H1 (cell line): ENCODE measurements around the gene GPSM1. TPM values are rescaled to one million over a fixed set of nuclear protein-coding genes. Genes with fewer than 3 reads are reported as not detected.

Source experiments
- CTCF ChIA-PET: fragments of 300-600 bp; sonication (Branson Sonifier 250); formaldehyde crosslinking; loops from one replicate; lab custom pipeline; 2021; ENCODE audit not compliant: partially characterized antibody; lab: Charles Lee
- POLR2A ChIA-PET: fragments of 300-600 bp; sonication (Branson Sonifier 250); formaldehyde crosslinking; loops from one replicate; lab custom pipeline; 2021; ENCODE audit warnings: inconsistent platforms; ENCODE audit not compliant: partially characterized antibody; lab: Charles Lee
- DNase-seq, 2 experiments: peaks; one replicate each; pipeline versions ENCODE4 v3.0.0 to v3.0.0-alpha.2; 2010 to 2022; ENCODE audit warnings: low spot score in 2 of 2, low read depth in 1 of 2, mixed read lengths in 1 of 2
- FAIRE-seq: peaks from 2 replicates; lab custom pipeline; 2011; peaks lifted over from hg19 to GRCh38; lab: Jason Lieb, UNC
- H2AFZ ChIP-seq: 2 replicates; pipeline ENCODE4 v1.8.1; 2012; ENCODE audit warnings: low read length, inconsistent platforms
- H2AK5ac ChIP-seq: 2 replicates; pipeline ENCODE4 v1.6.1; 2013; ENCODE audit warnings: low read depth, low read length
- H2BK120ac ChIP-seq: replicated peaks from 2 replicates; pipeline ENCODE3; 2013; ENCODE audit warnings: low read depth, low read length, inconsistent platforms
- H2BK12ac ChIP-seq: 2 replicates; pipeline ENCODE4 v1.6.1; 2013; ENCODE audit warnings: low read depth, low read length
- H2BK15ac ChIP-seq: 2 replicates; pipeline ENCODE4 v1.6.1; 2013; ENCODE audit warnings: low read length
- H2BK20ac ChIP-seq: 2 replicates; pipeline ENCODE4 v1.6.1; 2013; ENCODE audit warnings: low read length
- H2BK5ac ChIP-seq: 2 replicates; pipeline ENCODE4 v1.6.1; 2013; ENCODE audit warnings: low read depth, low read length
- H3K14ac ChIP-seq: 2 replicates; pipeline ENCODE4 v1.6.1; 2013; ENCODE audit warnings: inconsistent platforms; ENCODE audit not compliant: insufficient read length
- H3K18ac ChIP-seq: 2 replicates; pipeline ENCODE4 v1.6.1; 2013; ENCODE audit warnings: low read length; ENCODE audit errors: extremely low read depth
- H3K23ac ChIP-seq: 2 replicates; pipeline ENCODE4 v1.6.1; 2013; ENCODE audit warnings: inconsistent platforms; ENCODE audit not compliant: insufficient read length
- H3K23me2 ChIP-seq: 2 replicates; pipeline ENCODE4 v1.6.1; 2013; ENCODE audit warnings: low read depth, low read length
- H3K27ac ChIP-seq: 2 replicates; pipeline ENCODE4 v1.6.1; 2011; ENCODE audit warnings: low read depth, low read length, inconsistent platforms
- H3K27me3 ChIP-seq, 4 experiments: replicated peaks in 1 of 4; 1 replicate in 1 of 4; 2 replicates in 3 of 4; pipeline versions ENCODE4 v1.6.1 to v1.8.1; 2011 to 2013; ENCODE audit warnings: low read length in 3 of 4, mild to moderate bottlenecking in 3 of 4, inconsistent platforms in 2 of 4, mixed read lengths in 2 of 4, moderate library complexity in 1 of 4; ENCODE audit not compliant: control insufficient read depth in 3 of 4, insufficient read depth in 3 of 4; ENCODE audit errors: extremely low read depth in 1 of 4
- H3K36me3 ChIP-seq, 4 experiments: 2 replicates each; pipeline versions ENCODE4 v1.6.1 to v1.8.1; 2011 to 2013; ENCODE audit warnings: mild to moderate bottlenecking in 4 of 4, low read length in 3 of 4, moderate library complexity in 2 of 4, control low read depth in 1 of 4, inconsistent platforms in 1 of 4; ENCODE audit not compliant: insufficient read depth in 4 of 4, control insufficient read depth in 2 of 4
- H3K4ac ChIP-seq: replicated peaks from 2 replicates; pipeline ENCODE3; 2013; ENCODE audit warnings: low read length, low read depth, mixed read lengths, inconsistent platforms; ENCODE audit not compliant: insufficient read length
- H3K4me1 ChIP-seq, 4 experiments: replicated peaks in 1 of 4; 1 replicate in 1 of 4; 2 replicates in 3 of 4; pipeline versions ENCODE4 v1.6.1 to v1.8.1; 2011 to 2013; ENCODE audit warnings: low read length in 3 of 4, inconsistent platforms in 2 of 4, mixed read lengths in 1 of 4; ENCODE audit not compliant: insufficient read depth in 4 of 4, control insufficient read depth in 3 of 4
- H3K4me2 ChIP-seq, 2 experiments: 2 replicates each; pipeline versions ENCODE4 v1.6.1 to v1.8.1; 2011 to 2013; ENCODE audit warnings: low read depth in 2 of 2, low read length in 2 of 2, control low read depth in 1 of 2, inconsistent platforms in 1 of 2, mild to moderate bottlenecking in 1 of 2; ENCODE audit not compliant: insufficient read depth in 1 of 2
- H3K4me3 ChIP-seq, 4 experiments: fragments of 200-600, 300-600 bp in 1 of 4; sonication (generic), shearing (Covaris generic), sonication (Bioruptor Twin) in 1 of 4; 2 replicates each; pipeline versions ENCODE4 v1.5.1 to v1.8.1; 2011 to 2016; ENCODE audit warnings: low read length in 4 of 4, low read depth in 3 of 4, control low read depth in 2 of 4, inconsistent platforms in 2 of 4, mild to moderate bottlenecking in 2 of 4, mixed read lengths in 1 of 4, moderate library complexity in 1 of 4; ENCODE audit not compliant: insufficient read depth in 2 of 4; ENCODE audit errors: extremely low read depth in 1 of 4
- H3K56ac ChIP-seq: replicated peaks from 2 replicates; pipeline ENCODE3; 2013; ENCODE audit warnings: low read depth, mild to moderate bottlenecking, mixed read lengths, low read length, inconsistent platforms; ENCODE audit not compliant: insufficient read length
- H3K79me1 ChIP-seq: 2 replicates; pipeline ENCODE4 v1.6.1; 2013; ENCODE audit warnings: low read depth, low read length, control low read depth
- H3K79me2 ChIP-seq, 2 experiments: 2 replicates each; pipeline versions ENCODE4 v1.6.1 to v1.8.1; 2012 to 2013; ENCODE audit warnings: low read length in 2 of 2, mild to moderate bottlenecking in 2 of 2, inconsistent platforms in 1 of 2; ENCODE audit not compliant: insufficient read depth in 2 of 2, control insufficient read depth in 1 of 2
- H3K9ac ChIP-seq, 4 experiments: replicated peaks in 1 of 4; 1 replicate in 1 of 4; 2 replicates in 3 of 4; pipeline versions ENCODE4 v1.6.1 to v1.8.1; 2011 to 2013; ENCODE audit warnings: low read depth in 3 of 4, low read length in 3 of 4, control low read depth in 2 of 4, mild to moderate bottlenecking in 2 of 4, moderate library complexity in 2 of 4, inconsistent platforms in 1 of 4; ENCODE audit errors: extremely low read depth in 1 of 4
- H3K9me3 ChIP-seq, 2 experiments: 2 replicates each; pipeline versions ENCODE4 v1.6.1 to v1.8.1; 2012 to 2013; ENCODE audit warnings: mild to moderate bottlenecking in 2 of 2, moderate library complexity in 2 of 2, control low read depth in 1 of 2, inconsistent platforms in 1 of 2, low read depth in 1 of 2, low read length in 1 of 2, mixed read lengths in 1 of 2; ENCODE audit not compliant: insufficient read depth in 2 of 2
- H4K20me1 ChIP-seq, 2 experiments: replicated peaks in 1 of 2; 2 replicates each; pipeline versions ENCODE3 to v1.8.1; 2011 to 2013; ENCODE audit warnings: inconsistent platforms in 2 of 2, low read length in 2 of 2, mild to moderate bottlenecking in 1 of 2; ENCODE audit not compliant: insufficient read depth in 2 of 2, control insufficient read depth in 1 of 2
- H4K5ac ChIP-seq: 2 replicates; pipeline ENCODE4 v1.6.1; 2013; ENCODE audit warnings: low read length, low read depth, mixed read lengths, inconsistent platforms; ENCODE audit not compliant: insufficient read length
- H4K8ac ChIP-seq: 2 replicates; pipeline ENCODE4 v1.8.0; 2013; ENCODE audit warnings: mild to moderate bottlenecking, moderate library complexity, low read length, inconsistent platforms; ENCODE audit not compliant: insufficient read depth; ENCODE audit errors: extremely low read depth
- H4K91ac ChIP-seq: replicated peaks from 2 replicates; pipeline ENCODE3; 2013; ENCODE audit warnings: low read length, mixed read lengths, inconsistent platforms; ENCODE audit not compliant: insufficient read length
- EGR1 ChIP-seq: IDR thresholded peaks from 2 replicates; pipeline ENCODE4 v1.6.1; 2011; ENCODE audit warnings: low read depth, low read length, borderline replicate concordance
- HDAC2 ChIP-seq, 2 experiments: fragments of 300-600 bp in 1 of 2; sonication (generic) in 1 of 2; IDR thresholded peaks; 2 replicates each; pipeline ENCODE4 v1.6.1; 2011 to 2012; ENCODE audit warnings: low read depth in 2 of 2, low read length in 2 of 2, mild to moderate bottlenecking in 2 of 2, moderate library complexity in 2 of 2, borderline replicate concordance in 1 of 2, inconsistent platforms in 1 of 2
- KDM5A ChIP-seq: fragments of 200-600 bp; IDR thresholded peaks from 2 replicates; pipeline ENCODE4 v1.7.1; 2012; ENCODE audit warnings: mild to moderate bottlenecking, low read length, inconsistent platforms, mixed read lengths
- NANOG ChIP-seq: IDR thresholded peaks from 2 replicates; pipeline ENCODE4 v1.6.1; 2011; ENCODE audit warnings: low read length, low read depth, mild to moderate bottlenecking, inconsistent platforms; ENCODE audit not compliant: insufficient read depth, poor library complexity, severe bottlenecking
- SAP30 ChIP-seq: fragments of 300-600 bp; sonication (generic); IDR thresholded peaks from 2 replicates; pipeline ENCODE4 v1.7.1; 2012; ENCODE audit warnings: low read length, moderate library complexity, mild to moderate bottlenecking, inconsistent platforms; ENCODE audit not compliant: insufficient read depth, insufficient replicate concordance
- SRF ChIP-seq: IDR thresholded peaks from 2 replicates; pipeline ENCODE4 v1.6.1; 2011; ENCODE audit warnings: mild to moderate bottlenecking, low read depth, low read length, moderate library complexity
- WGBS, 2 experiments: shearing (Covaris generic) in 1 of 2; methylation state at CpG; one replicate each; pipeline versions ENCODE4 v1.1.6 to v1.1.7; 2013 to 2015; ENCODE audit warnings: low lambda C conversion rate in 2 of 2, mixed read lengths in 2 of 2, inconsistent platforms in 1 of 2, low coverage in 1 of 2, missing lambda C conversion rate in 1 of 2; ENCODE audit not compliant: insufficient replicate concordance in 2 of 2, insufficient coverage in 1 of 2, insufficient read length in 1 of 2; ENCODE audit errors: extremely low coverage in 1 of 2, missing lambda C conversion rate in 1 of 2; 5-methylcytosine and 5-hydroxymethylcytosine counted together
- polyA plus RNA-seq, 7 experiments: library from polyadenylated mRNA; depleted of rRNA in 3 of 7; stranded (reverse) in 5 of 7; unstranded in 2 of 7; fragments of >200 nt in 5 of 7; fragments of 200-250 nt in 2 of 7; gene quantifications; 1 replicate in 5 of 7; 2 replicates in 1 of 7; 4 replicates in 1 of 7; pipeline versions ENCODE4 v1.2.1 to v1.2.3, GENCODE V29; 2011 to 2013; ENCODE audit warnings: missing spikeins in 2 of 7, mixed read lengths in 2 of 7
- total RNA-seq: library from RNA; stranded (reverse); fragmentation: NEBNext Ultra II Directional; extraction: Animal tissue kit (Norgen Biotek cat#: 25700); gene quantifications from 2 replicates; pipeline ENCODE4 v1.2.1, GENCODE V29; 2021

Gene GPSM1
- total and polyA plus RNA-seq, 2 of the 8 experiments (the other 6 are each of a cell fraction or from before 2014, with no cell fraction given), result 12.8 to 18.0 TPM

DNA sequence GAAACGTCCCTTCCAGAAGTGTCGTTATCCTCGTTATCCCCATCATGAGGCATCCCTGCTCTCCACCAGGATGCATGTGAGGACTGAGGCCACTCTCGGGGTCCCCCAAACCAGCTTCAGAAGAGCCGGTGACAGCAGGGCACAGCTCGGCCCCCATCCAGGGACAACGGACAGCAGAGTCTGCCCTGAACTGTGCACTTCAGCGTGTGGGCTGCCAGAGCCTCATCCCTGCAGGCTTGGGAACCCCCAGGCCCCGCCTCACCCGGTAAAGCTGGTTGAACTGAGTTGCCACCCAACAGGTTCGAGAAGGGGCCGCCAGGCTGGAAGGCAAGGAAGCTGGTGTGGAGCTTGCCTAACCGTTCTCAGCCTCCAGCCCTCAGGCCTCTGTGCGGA lies 46.8 kb downstream of the GPSM1 start:
- no peak overlapping the region for H2BK120ac ChIP-seq
- no peak overlapping the region for H3K9ac ChIP-seq
- H2AFZ ChIP-seq, result no peak overlapping the region
- H3K4me2 ChIP-seq, result no peak overlapping the region
- H4K8ac ChIP-seq, result no peak overlapping the region
- no peak overlapping the region for H4K5ac ChIP-seq
- H3K79me1 ChIP-seq, result no peaks in the 10 kb centered on the region
- no peak overlapping the region for H3K56ac ChIP-seq
- H3K27me3 ChIP-seq, result no peaks in the 10 kb centered on the region
- no peak overlapping the region for H2BK15ac ChIP-seq
- H4K91ac ChIP-seq, result no peak overlapping the region
- no peaks in the 10 kb centered on the region for H3K4me1 ChIP-seq
- H3K79me2 ChIP-seq, result no peaks in the 10 kb centered on the region
- TF ChIP-seq KDM5A (no peak), SAP30 (no peak), NANOG (no peak), EGR1 (no peak), HDAC2 (IDR thresholded peaks at IDR 0.05; ENCODE audit: borderline replicate concordance in 1 of 2, low read depth in 2 of 2, low read length in 2 of 2) (no peak), SRF (no peak)
- H3K14ac ChIP-seq, result no peak overlapping the region
- H3K4ac ChIP-seq, result no peak overlapping the region
- no peak overlapping the region for H3K4me3 ChIP-seq
- no peak overlapping the region; the same call in 1 of the 2 replicates for H2BK5ac ChIP-seq
- no peak for FAIRE-seq
- H3K23me2 ChIP-seq, result no peaks in the 10 kb centered on the region
- no peak overlapping the region for H3K18ac ChIP-seq
- H3K27ac ChIP-seq, result no peak overlapping the region
- no peak overlapping the region for H2BK12ac ChIP-seq
- H3K9me3 ChIP-seq, result no peaks in the 10 kb centered on the region
- POLR2A ChIA-PET, result interaction anchor here (0.9 to 7.2 kb wide), 16 partner anchors 8 to 130 kb away, joined by 3 to 43 read pairs (median 6); partner anchors contain the start of genes DNLZ and SNAPC4
- CTCF ChIA-PET, result interaction anchor here (0.6 to 1.9 kb wide), 13 partner anchors 8 to 361 kb away, joined by 3 to 8 read pairs (median 3); partner anchors contain the start of gene DNLZ
- H4K20me1 ChIP-seq, result peaks cover 5 to 8% of the 10 kb centered on the region in 2 experiments
- no peak overlapping the region for H2AK5ac ChIP-seq
- 98% methylated on average over 12 of the region's 14 CpGs; no CpG with 5 or more reads in 1 of the 2 experiments for WGBS, 2 experiments
- H3K36me3 ChIP-seq, result peaks cover 0 to 11% (median under 1%) of the 10 kb centered on the region in 4 experiments; a peak in 5 of 8 replicates
- no peak overlapping the region for H2BK20ac ChIP-seq
- H3K23ac ChIP-seq, result no peak overlapping the region
- no peak for DNase-seq
